Lower lobe of right lung (tissue), 2 donors: ENCODE results near the gene HSD11B2. TPM values are rescaled to one million over a fixed set of nuclear protein-coding genes. Genes with fewer than 3 reads are reported as not detected.

ENCODE experiments used
- ATAC-seq, 2 donors: fragments of 200-7000 bp; cut with Tn5 transposase; one replicate each; pipeline ENCODE4 v1.9.1; 2020 to 2022; ENCODE audit warnings: mild to moderate bottlenecking in 2 of 2, moderate library complexity in 2 of 2
- DNase-seq: peaks from one replicate; pipeline ENCODE4 v3.0.0-alpha.2; 2020
- H3K27ac ChIP-seq: fragments of 200-600 bp; one replicate; pipeline ENCODE4 v1.8.0; 2022
- H3K27me3 ChIP-seq: fragments of 200-600 bp; one replicate; pipeline ENCODE4 v1.8.0; 2022; ENCODE audit warnings: low read depth
- H3K36me3 ChIP-seq: fragments of 200-600 bp; one replicate; pipeline ENCODE4 v1.8.0; 2022; ENCODE audit warnings: mild to moderate bottlenecking
- H3K4me1 ChIP-seq: fragments of 200-600 bp; one replicate; pipeline ENCODE4 v1.8.0; 2022
- H3K4me3 ChIP-seq: fragments of 200-600 bp; one replicate; pipeline ENCODE4 v1.8.0; 2022; ENCODE audit warnings: mild to moderate bottlenecking
- H3K9me3 ChIP-seq: fragments of 200-600 bp; one replicate; pipeline ENCODE4 v1.8.0; 2022
- intact Hi-C: fragments of 100-400 bp; cut with DNase I; formaldehyde crosslinking; loops from one replicate; pipeline ENCODE4 v1.11.0; 2022
- total RNA-seq: library from RNA; stranded (reverse); fragmentation: NEBNext Ultra II Directional; extraction: Animal tissue kit (Norgen Biotek cat#: 25700); gene quantifications from one replicate; pipeline ENCODE4 v1.2.1, GENCODE V29; 2021
- TF ChIP-seq, protein P1 (sequence below): fragments of 200-600 bp; IDR thresholded peaks from one replicate; pipeline ENCODE4 v1.8.0; 2022; ENCODE audit warnings: antibody characterized with exemption, mild to moderate bottlenecking
- donor health status: DM: no; HTN: yes; CAD: no; lungs with severe emphysema.

HSD11B2 gene
- total RNA-seq, 1 donor from 2014 or later = 2.9 TPM

DNA sequence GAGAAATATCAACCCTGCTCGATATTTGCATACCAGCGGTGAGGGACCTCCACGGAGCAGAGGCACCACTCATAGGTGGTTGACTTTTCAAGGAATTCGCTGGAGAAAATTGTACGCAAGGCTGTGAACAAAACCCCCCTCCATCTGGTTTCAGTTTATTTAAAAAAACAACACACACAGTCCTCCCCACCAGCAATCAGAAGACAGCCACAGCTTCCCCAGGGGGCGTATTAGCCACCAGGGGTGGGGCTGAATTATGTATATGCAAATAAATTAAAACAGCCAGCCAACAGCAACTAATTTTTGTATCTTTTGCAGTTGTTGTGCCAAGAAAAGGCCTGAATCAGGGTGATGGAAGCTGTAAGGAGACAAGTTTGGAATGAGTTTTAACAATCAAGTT lies 5.9 kb upstream of the HSD11B2 start:
- intact Hi-C loops = no loop called here
- H3K4me3 ChIP-seq = no peak overlapping the region
- no peak overlapping the region for H3K27ac ChIP-seq
- no peaks in the 10 kb centered on the region for H3K9me3 ChIP-seq
- ATAC-seq = no peak
- H3K36me3 ChIP-seq = no peaks in the 10 kb centered on the region
- H3K4me1 ChIP-seq = peaks cover 17% of the 10 kb centered on the region
- DNase-seq = no peak
- H3K27me3 ChIP-seq = peaks cover 41% of the 10 kb centered on the region
- TF ChIP-seq, protein P1, sequence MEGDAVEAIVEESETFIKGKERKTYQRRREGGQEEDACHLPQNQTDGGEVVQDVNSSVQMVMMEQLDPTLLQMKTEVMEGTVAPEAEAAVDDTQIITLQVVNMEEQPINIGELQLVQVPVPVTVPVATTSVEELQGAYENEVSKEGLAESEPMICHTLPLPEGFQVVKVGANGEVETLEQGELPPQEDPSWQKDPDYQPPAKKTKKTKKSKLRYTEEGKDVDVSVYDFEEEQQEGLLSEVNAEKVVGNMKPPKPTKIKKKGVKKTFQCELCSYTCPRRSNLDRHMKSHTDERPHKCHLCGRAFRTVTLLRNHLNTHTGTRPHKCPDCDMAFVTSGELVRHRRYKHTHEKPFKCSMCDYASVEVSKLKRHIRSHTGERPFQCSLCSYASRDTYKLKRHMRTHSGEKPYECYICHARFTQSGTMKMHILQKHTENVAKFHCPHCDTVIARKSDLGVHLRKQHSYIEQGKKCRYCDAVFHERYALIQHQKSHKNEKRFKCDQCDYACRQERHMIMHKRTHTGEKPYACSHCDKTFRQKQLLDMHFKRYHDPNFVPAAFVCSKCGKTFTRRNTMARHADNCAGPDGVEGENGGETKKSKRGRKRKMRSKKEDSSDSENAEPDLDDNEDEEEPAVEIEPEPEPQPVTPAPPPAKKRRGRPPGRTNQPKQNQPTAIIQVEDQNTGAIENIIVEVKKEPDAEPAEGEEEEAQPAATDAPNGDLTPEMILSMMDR = no peak

DNA sequence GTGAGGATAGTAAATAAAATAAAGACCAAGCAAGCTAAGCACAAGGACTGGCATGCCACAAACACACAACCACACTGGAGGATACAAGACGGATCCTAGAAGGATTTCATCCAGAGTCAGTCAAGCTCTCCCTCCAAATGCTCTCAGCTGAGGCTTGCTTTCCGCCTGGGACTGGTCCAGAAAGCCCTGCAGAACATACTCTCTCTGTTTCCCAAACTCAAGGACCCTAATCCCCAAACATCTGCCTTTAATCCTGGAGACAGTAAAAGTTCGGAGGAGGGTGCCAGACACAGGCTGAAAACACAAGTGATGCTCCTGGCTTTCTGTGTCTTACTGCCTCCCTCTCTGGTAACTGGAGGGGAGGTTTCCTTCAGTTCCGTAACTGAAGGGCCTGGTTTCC lies 5.3 kb upstream of the HSD11B2 start:
- Histone ChIP-seq H3K4me1 (peaks cover 22% of the 10 kb centered on the region), H3K27me3 (peaks cover 44% of the 10 kb centered on the region), H3K4me3 (no peak overlapping the region), H3K36me3 (no peaks in the 10 kb centered on the region), H3K9me3 (no peaks in the 10 kb centered on the region), H3K27ac (no peak overlapping the region)
- intact Hi-C loops = no loop called here
- ATAC-seq = no peak
- TF ChIP-seq, protein P1 = no peak
- no peak for DNase-seq

DNA sequence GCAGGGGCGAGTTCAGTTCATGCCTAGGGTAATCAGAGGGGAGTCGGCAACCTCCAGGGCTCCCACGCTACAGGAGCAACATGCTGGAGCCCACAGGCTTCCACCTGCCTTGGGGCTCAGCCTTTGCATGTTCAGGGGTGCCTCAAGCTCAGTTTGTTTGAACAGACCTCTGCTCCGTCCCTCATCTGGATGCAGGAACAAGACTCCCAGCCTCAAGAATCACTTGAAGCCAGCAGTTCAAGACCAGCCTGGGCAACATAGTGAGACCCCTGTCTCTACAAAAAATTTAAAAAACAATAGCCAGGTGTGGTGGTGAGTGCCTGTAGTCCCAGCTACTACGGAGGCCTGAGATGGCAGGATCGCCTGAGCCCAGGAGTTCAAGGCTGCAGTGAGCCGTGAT lies 4.9 kb upstream of the HSD11B2 start:
- intact Hi-C loops = no loop called here
- H3K36me3 ChIP-seq = no peaks in the 10 kb centered on the region
- H3K4me1 ChIP-seq = peaks cover 23% of the 10 kb centered on the region
- DNase-seq = no peak
- no peak for ATAC-seq
- no peaks in the 10 kb centered on the region for H3K9me3 ChIP-seq
- H3K4me3 ChIP-seq = no peak overlapping the region
- no peak overlapping the region for H3K27ac ChIP-seq
- TF ChIP-seq, protein P1 = no peak
- peaks cover 46% of the 10 kb centered on the region for H3K27me3 ChIP-seq

DNA sequence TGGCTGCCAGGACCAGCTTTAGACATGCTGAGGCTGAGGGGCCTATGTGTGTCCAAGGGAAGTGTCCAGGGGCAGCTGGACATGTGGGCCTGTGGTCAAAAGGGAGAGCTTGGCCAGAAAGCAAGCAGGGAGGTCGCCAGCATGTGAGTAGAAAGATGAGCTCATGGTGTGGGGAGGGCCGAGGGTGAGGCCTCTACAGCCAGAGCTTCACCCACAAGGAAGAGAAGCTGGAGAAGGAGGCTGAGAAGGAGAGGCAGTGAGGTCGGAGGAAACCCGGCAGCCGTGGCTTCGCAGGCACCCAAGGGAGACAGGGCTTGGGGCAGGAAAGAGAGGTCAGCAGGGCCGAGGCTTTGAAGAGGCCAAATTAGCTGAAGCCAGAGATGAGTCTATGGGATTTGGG lies 4.0 kb upstream of the HSD11B2 start:
- Histone ChIP-seq H3K9me3 (no peaks in the 10 kb centered on the region), H3K36me3 (no peaks in the 10 kb centered on the region), H3K4me3 (no peak overlapping the region), H3K4me1 (peaks cover 30% of the 10 kb centered on the region), H3K27ac (no peak overlapping the region), H3K27me3 (peaks cover 46% of the 10 kb centered on the region)
- intact Hi-C loops = no loop called here
- TF ChIP-seq, protein P1 = no peak
- ATAC-seq = no peak
- no peak for DNase-seq

DNA sequence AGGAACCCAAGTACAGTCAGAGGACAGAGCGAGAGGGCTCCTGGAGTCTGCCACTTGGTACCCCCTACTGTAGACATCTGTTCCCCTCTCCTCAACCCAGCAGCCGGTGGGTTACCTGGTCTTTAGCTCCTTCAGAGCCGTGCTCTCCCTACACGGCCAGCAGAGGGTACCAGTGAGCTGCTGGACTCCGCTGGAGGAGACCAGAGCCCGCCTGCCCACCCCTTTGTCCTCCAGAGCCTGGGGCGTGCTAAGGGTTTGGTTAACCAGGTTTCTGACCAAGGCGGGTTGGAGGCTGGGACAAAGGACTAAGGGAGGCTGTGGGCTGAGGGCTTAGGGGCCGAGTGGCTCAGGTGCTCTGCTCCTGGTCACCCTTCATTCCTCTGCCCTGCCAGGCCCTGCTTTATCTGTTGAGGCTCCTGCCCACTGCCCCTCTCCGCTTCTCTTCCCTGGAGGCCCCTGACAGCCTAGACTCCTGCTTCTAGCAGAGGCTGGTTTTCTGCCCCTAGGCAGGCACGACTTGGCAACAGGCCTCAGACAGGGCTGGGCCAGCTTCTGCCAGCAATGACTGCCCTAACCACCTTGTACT lies 2.7 kb upstream of the HSD11B2 start:
- TF ChIP-seq, protein P1 = peak; percentile 87
- ATAC-seq = peak; percentile 65 to 80
- Histone ChIP-seq H3K9me3 (no peaks in the 10 kb centered on the region), H3K4me1 (peaks cover 35% of the 10 kb centered on the region), H3K36me3 (no peaks in the 10 kb centered on the region), H3K4me3 (no peak overlapping the region), H3K27ac (no peak overlapping the region), H3K27me3 (peaks cover 46% of the 10 kb centered on the region)
- peak; percentile 84 for DNase-seq
- intact Hi-C loops = no loop called here
